ENCODE results near the gene SLFN11. TPM values are rescaled to one million over a fixed set of nuclear protein-coding genes. Genes with fewer than 3 reads are reported as not detected.

SLFN11 gene
- total RNA-seq, 1 experiment from 2014 or later = 0.26 TPM

- peaks cover 13% of the 10 kb centered on the region for H3K36me3 Mint-ChIP-seq
- peaks cover 23% of the 10 kb centered on the region for H3K9me3 Mint-ChIP-seq
- ATAC-seq = no peak
- peaks cover 10% of the 10 kb centered on the region for H3K4me1 Mint-ChIP-seq
- ChIA-PET CTCF (no interaction called here), POLR2A (no interaction called here)
- H3K4me3 Mint-ChIP-seq = no peak overlapping the region
- H3K27ac Mint-ChIP-seq = no peak overlapping the region
- no peak for TF ChIP-seq ARID4B (CRISPR knock-in tag; IDR thresholded peaks at IDR 0.05; ENCODE audit: borderline replicate concordance)
- TF ChIP-seq GRHL2 (CRISPR knock-in tag; IDR thresholded peaks at IDR 0.05; ENCODE audit: insufficient replicate concordance, severe bottlenecking) = no peak
- TF ChIP-seq NFYB (CRISPR knock-in tag; conservative IDR thresholded peaks at IDR 0.05; ENCODE audit: low read depth) = no peak
- TF ChIP-seq ZNF232 (CRISPR knock-in tag; IDR thresholded peaks at IDR 0.05) = no peak
- TF ChIP-seq OVOL2 (CRISPR knock-in tag; IDR thresholded peaks at IDR 0.05; ENCODE audit: borderline replicate concordance) = no peak
- TF ChIP-seq SMAD4 (CRISPR knock-in tag; IDR thresholded peaks at IDR 0.05) = no peak
- TF ChIP-seq ELF4 (CRISPR knock-in tag; IDR thresholded peaks at IDR 0.05; ENCODE audit: low read depth) = no peak
- TF ChIP-seq NFATC4 (CRISPR knock-in tag; IDR thresholded peaks at IDR 0.05) = no peak
- no peak for TF ChIP-seq ATF1 (CRISPR knock-in tag; IDR thresholded peaks at IDR 0.05)
- no peak for TF ChIP-seq ZNF219 (CRISPR knock-in tag; IDR thresholded peaks at IDR 0.05; ENCODE audit: borderline replicate concordance)
- TF ChIP-seq ESRRA (CRISPR knock-in tag; IDR thresholded peaks at IDR 0.05; ENCODE audit: borderline replicate concordance) = no peak
- TF ChIP-seq SMAD3 (CRISPR knock-in tag; IDR thresholded peaks at IDR 0.05; ENCODE audit: borderline replicate concordance) = no peak
- no peak for DNase-seq (ENCODE audit: low spot score)
- H3K27me3 Mint-ChIP-seq (ENCODE audit: low read depth) = peaks cover 73% of the 10 kb centered on the region
These were observed 31.1 kb downstream of the SLFN11 start for GRCh38 chr17:35342276-35342675.

- POLR2A ChIA-PET = no interaction called here
These were observed 31.9 kb downstream of the SLFN11 start for GRCh38 chr17:35341411-35341992.

More at GRCh38 chr17:35341411-35341992, 31.9 kb downstream of the SLFN11 start:
- Mint-ChIP-seq H3K9me3 (peaks cover 23% of the 10 kb centered on the region), H3K4me1 (peaks cover 6% of the 10 kb centered on the region), H3K4me3 (no peak overlapping the region), H3K27me3 (ENCODE audit: low read depth) (peaks cover 67% of the 10 kb centered on the region), H3K27ac (no peak overlapping the region), H3K36me3 (peaks cover 13% of the 10 kb centered on the region)
- CTCF ChIA-PET = no interaction called here
- ATAC-seq (no peak), DNase-seq (ENCODE audit: low spot score) (no peak)
- no peak for TF ChIP-seq FOXP1 (CRISPR knock-in tag; IDR thresholded peaks at IDR 0.05; ENCODE audit: borderline replicate concordance)
- TF ChIP-seq ZNF263 (CRISPR knock-in tag; IDR thresholded peaks at IDR 0.05; ENCODE audit: low read depth) = no peak
- TF ChIP-seq E2F4 (CRISPR knock-in tag; IDR thresholded peaks at IDR 0.05; ENCODE audit: borderline replicate concordance, low read depth) = no peak
- no peak for TF ChIP-seq ZNF512 (CRISPR knock-in tag; IDR thresholded peaks at IDR 0.05; ENCODE audit: borderline replicate concordance)
